Neuron (in vitro differentiated cells): ENCODE measurements around the gene CD2.

Experiments used
- H2AFZ ChIP-seq: one replicate; pipeline ENCODE4 v1.6.1; 2013; ENCODE audit warnings: low read depth, mild to moderate bottlenecking, inconsistent platforms, low read length, moderate library complexity
- H3K27me3 ChIP-seq: one replicate; pipeline ENCODE4 v1.6.1; 2013; ENCODE audit warnings: low read length; ENCODE audit not compliant: insufficient read depth
- H3K36me3 ChIP-seq: one replicate; pipeline ENCODE4 v1.6.1; 2013; ENCODE audit warnings: low read length; ENCODE audit not compliant: insufficient read depth
- H3K4me1 ChIP-seq: one replicate; pipeline ENCODE4 v1.6.1; 2013; ENCODE audit warnings: low read length; ENCODE audit not compliant: insufficient read depth
- H3K4me3 ChIP-seq: 2 replicates; pipeline ENCODE4 v1.5.1; 2013; ENCODE audit warnings: mild to moderate bottlenecking, low read length, moderate library complexity
- H3K9me3 ChIP-seq: one replicate; pipeline ENCODE4 v1.6.1; 2013; ENCODE audit warnings: low read length

The CD2 gene, protein sequence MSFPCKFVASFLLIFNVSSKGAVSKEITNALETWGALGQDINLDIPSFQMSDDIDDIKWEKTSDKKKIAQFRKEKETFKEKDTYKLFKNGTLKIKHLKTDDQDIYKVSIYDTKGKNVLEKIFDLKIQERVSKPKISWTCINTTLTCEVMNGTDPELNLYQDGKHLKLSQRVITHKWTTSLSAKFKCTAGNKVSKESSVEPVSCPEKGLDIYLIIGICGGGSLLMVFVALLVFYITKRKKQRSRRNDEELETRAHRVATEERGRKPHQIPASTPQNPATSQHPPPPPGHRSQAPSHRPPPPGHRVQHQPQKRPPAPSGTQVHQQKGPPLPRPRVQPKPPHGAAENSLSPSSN

DNA sequence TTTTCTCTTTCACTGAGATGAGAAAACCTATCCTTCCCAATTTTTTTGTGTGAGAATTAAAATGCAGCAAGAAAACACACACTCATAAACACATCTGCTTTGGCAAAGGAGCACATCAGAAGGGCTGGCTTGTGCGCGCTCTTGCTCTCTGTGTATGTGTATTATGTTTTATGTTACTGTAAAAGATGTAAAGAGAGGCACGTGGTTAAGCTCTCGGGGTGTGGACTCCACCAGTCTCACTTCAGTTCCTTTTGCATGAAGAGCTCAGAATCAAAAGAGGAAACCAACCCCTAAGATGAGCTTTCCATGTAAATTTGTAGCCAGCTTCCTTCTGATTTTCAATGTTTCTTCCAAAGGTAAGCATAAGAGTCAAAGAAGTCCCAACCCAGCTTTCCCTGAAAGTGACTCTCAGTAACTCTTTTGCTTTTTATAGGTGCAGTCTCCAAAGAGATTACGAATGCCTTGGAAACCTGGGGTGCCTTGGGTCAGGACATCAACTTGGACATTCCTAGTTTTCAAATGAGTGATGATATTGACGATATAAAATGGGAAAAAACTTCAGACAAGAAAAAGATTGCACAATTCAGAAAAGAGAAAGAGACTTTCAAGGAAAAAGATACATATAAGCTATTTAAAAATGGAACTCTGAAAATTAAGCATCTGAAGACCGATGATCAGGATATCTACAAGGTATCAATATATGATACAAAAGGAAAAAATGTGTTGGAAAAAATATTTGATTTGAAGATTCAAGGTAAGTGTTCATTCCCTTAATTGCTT, at the start of gene CD2:
CD2 (plus strand) TSS at position 233 of the 780 bp plus-strand sequence; CDS start at position 296, 63 bp downstream.
- no peak within 1 kb of the TSS for H3K4me3 ChIP-seq
- H2AFZ ChIP-seq = no peak within 1 kb of the TSS
- H3K9me3 ChIP-seq = no peaks in the 10 kb centered on the region
- H3K4me1 ChIP-seq = no peaks in the 10 kb centered on the region
- H3K36me3 ChIP-seq = no peaks in the 10 kb centered on the region
- peaks cover 18% of the 10 kb centered on the region for H3K27me3 ChIP-seq

DNA sequence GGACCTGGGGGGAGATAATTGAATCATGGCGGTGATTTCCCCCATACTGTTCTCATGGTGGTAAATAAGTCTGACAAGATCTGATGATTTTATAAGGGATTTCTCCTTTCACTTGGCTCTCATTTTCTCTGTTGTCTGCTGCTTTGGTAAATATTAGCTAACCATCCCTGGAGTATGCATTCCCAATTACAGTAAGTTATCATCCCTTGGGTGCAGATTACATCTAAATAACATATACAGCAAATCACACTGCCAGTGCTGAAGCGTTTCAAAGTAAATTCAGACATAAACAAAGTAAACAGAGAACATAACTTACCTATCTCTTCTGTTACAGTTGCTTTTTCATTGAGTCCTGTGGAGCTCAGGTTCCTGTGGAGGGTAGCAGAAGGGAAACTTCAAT, 48.1 kb upstream of the CD2 start:
- Histone ChIP-seq H2AFZ (no peak overlapping the region), H3K27me3 (no peaks in the 10 kb centered on the region), H3K9me3 (no peaks in the 10 kb centered on the region), H3K36me3 (no peaks in the 10 kb centered on the region), H3K4me3 (no peak overlapping the region), H3K4me1 (peaks cover 6% of the 10 kb centered on the region)

DNA sequence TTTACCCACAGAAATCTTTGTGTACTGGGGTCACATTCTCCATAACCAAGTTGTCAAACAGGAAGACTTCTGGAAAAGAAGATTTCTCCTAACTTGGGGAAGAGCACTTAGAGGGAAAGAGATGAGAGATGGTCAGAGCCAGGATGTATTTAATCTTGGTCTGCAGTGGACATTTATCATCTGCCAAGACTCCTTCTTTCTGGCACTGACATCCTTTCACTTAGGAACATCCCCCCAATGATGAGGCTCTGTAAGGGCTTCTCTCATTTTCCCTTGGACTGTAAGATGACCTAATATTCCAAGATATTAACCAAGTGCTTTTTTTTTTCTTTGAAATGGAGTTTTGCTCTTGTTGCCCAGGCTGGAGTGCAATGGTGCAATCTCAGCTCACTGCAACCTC, 47.4 kb upstream of the CD2 start:
- Histone ChIP-seq H3K4me3 (no peak overlapping the region), H3K36me3 (no peaks in the 10 kb centered on the region), H2AFZ (no peak overlapping the region), H3K4me1 (peaks cover 6% of the 10 kb centered on the region), H3K27me3 (no peaks in the 10 kb centered on the region), H3K9me3 (no peaks in the 10 kb centered on the region)

DNA sequence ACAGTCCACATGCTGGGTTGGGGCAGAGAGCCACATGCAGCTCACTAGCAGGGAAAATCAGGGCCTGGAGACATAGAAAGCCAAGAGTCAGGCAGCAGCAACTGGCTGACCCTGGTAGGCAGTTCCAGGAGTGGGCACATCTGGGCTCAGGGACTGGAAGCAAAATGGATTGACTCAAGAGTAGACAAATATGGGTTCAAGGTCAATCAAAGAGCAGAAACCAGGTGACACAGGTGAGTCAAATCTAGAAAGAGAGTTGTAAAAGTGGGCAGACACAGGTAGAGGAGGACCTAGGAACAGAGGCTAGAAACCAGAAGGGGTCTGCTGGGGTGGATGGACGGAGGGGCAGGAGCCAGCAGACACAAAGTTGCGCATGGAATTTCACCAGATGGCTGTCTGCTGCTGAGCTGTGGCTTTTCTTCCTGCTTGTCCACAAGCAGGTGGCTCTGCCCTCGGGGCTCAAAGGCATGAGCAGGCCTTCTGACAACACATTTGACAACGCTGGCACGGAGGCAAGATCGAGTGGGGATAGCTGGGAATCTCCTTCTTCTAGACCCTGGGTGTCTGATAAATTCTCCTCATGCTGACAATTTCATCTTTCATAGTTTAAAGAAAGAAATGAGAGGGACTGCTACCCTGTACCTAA, 45.9 kb upstream of the CD2 start:
- H3K9me3 ChIP-seq = no peaks in the 10 kb centered on the region
- H3K27me3 ChIP-seq = no peaks in the 10 kb centered on the region
- no peak overlapping the region for H3K4me3 ChIP-seq
- no peaks in the 10 kb centered on the region for H3K36me3 ChIP-seq
- no peak overlapping the region for H2AFZ ChIP-seq
- H3K4me1 ChIP-seq = peaks cover 6% of the 10 kb centered on the region

DNA sequence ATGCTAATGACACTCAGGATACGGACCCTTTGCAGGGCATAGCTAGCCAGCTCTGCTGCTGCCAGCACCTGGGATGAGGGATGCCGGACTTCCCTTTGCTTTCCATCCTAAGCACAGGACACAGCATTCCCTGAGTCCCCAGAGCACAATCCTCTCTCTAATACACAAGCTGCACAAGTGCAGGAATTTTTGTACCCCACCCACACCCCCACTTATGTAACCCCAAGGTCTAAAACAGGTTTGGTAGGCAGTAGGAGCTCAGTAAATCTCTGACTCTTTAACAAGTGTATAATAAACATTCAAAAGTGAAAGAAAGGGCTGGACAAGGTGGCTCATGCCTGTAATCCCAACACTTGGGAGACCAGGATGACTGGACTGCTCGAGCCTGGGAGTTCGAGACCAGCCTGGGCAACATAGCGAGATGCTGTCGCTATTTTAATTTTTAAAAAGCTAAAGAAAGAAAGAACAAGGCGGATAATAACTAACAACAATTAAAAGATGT, 44.5 kb upstream of the CD2 start:
- no peaks in the 10 kb centered on the region for H3K27me3 ChIP-seq
- H3K36me3 ChIP-seq = no peaks in the 10 kb centered on the region
- H3K4me1 ChIP-seq = peaks cover 6% of the 10 kb centered on the region
- H3K4me3 ChIP-seq = no peak overlapping the region
- no peaks in the 10 kb centered on the region for H3K9me3 ChIP-seq
- no peak overlapping the region for H2AFZ ChIP-seq

DNA sequence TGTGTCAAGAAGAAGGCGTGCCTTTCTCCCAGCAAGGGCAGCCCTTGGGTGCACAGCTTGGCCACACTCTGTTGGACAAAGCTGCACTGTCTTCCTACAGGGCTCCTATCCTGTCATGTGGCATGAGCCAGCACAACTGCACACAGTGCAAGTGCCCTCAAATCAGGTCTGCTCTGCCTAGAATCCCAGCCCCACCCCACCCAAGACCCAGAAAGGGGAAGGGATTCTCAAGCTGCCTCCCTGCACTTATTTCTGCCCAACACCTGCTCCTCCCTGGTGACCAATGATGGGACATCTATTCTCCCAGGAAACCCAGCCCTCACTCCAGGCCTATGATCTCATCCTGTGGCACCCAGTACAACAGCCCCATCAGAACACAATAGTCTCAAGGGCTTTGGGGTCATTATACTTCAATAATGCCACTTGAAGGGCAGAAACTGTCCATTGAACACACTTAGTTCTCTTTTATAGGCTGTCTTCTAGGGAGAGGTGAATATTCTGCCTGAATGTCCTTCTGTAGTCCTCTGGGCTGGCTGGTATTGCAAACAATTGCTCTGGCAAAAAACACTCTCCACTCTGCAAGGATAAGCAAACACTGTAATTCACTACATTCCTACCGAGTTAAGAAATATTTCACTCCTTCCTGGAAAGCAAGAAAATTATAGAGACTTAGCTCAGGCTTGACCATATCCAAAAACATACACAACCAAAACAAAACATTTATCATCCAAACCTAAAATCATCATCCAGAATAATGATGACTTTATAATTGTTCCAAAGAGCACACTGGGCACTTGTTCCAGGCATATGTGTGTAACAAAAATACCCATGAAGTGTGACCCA, 43.6 kb upstream of the CD2 start:
- Histone ChIP-seq H3K4me3 (no peak overlapping the region), H3K9me3 (no peaks in the 10 kb centered on the region), H2AFZ (no peak overlapping the region), H3K27me3 (no peaks in the 10 kb centered on the region), H3K36me3 (no peaks in the 10 kb centered on the region), H3K4me1 (peaks cover 6% of the 10 kb centered on the region)

DNA sequence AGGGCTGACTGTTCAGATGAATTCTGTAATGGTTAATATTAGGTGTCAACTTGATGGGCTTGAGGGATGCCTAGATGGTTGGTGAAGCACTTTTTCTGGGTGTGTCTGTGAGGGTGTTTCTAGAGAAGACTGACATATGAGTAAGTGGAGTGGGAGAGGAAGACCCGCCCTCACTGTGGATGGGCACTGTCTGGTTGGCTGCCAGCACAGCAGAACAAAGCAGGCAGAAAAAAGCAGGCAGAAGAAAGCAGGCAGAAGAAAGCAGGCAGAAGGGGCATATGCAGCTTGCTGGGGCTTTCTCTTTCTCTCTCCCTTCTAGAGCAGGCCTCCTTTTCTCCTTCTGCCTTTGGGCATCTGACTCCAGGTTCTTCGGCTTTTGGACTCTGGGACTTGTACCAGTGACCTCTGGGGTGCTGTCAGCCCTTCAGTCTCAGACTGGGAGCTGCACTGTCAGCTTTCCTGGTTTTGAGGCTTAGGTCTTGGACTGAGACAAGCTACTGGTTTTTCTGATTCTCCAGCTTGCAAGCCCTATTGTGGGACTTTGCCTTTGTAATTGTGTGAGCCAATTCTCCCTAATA, 42.9 kb upstream of the CD2 start:
- H3K4me3 ChIP-seq = no peak overlapping the region
- H2AFZ ChIP-seq = no peak overlapping the region
- no peaks in the 10 kb centered on the region for H3K36me3 ChIP-seq
- H3K27me3 ChIP-seq = no peaks in the 10 kb centered on the region
- H3K4me1 ChIP-seq = peaks cover 6% of the 10 kb centered on the region
- no peaks in the 10 kb centered on the region for H3K9me3 ChIP-seq

DNA sequence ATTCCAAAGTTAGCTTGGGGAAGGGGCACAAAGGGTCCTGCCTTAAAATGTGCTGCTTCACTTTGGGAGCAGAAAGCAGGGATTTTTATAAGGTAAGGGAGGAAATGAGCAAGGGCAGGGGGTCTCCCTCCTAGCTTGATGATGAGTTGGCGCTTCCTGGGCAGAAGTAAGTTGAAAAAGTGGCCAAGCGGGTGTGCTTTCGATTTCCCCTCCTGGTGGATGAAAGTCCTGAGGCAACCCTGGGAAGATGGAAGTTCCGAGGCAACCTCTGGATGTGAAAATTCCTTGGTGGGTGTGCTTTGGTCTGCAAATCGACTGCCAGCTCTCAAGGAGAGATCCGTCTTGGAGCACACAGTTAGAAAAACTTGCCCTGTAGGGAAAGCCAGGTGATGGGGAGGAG, 41.7 kb upstream of the CD2 start:
- no peaks in the 10 kb centered on the region for H3K36me3 ChIP-seq
- H3K27me3 ChIP-seq = no peaks in the 10 kb centered on the region
- H3K4me3 ChIP-seq = no peak overlapping the region
- peaks cover 6% of the 10 kb centered on the region for H3K4me1 ChIP-seq
- H2AFZ ChIP-seq = no peak overlapping the region
- H3K9me3 ChIP-seq = no peaks in the 10 kb centered on the region

DNA sequence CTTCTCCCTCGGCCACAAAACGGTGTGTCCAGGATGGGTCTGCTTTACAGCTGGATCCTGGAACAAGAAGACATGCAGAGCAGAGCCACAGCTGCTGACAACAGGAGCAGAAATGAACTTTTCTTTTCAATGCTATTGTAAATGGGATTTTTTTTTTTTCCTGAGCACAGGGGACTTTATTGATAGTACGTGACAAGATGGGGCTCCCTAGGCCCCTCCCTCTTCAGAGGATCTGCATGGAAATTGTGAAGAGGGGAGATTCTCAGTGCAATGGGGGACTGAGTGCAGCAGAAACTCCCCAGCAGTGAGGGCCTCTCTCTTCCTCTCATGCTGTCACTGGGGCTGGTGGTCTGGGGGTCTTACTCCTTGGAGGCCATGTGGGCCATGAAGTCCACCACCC, 40.8 kb upstream of the CD2 start:
- no peak overlapping the region for H2AFZ ChIP-seq
- H3K27me3 ChIP-seq = no peaks in the 10 kb centered on the region
- H3K4me3 ChIP-seq = no peak overlapping the region
- H3K36me3 ChIP-seq = no peaks in the 10 kb centered on the region
- peaks cover 6% of the 10 kb centered on the region for H3K4me1 ChIP-seq
- no peaks in the 10 kb centered on the region for H3K9me3 ChIP-seq

DNA sequence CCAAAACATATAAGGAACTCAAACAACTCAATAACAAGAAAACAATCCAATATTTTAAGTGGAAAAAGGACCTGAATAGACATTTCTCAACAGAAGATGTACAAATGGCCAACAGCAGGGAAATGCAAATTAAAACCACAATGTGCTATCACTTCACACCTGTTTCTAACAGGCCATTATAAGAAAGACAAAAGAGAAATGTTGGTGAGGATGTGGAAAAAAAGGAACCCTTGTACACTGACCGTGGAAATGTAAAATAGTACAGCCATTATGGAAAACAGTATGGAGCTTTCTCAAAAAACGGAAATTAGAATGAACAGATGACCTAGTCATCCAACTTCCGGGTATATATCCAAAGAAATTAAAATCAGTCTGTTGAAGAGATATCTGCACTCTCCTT, 37.8 kb upstream of the CD2 start:
- Histone ChIP-seq H3K9me3 (no peaks in the 10 kb centered on the region), H3K36me3 (no peaks in the 10 kb centered on the region), H3K4me1 (no peaks in the 10 kb centered on the region), H3K27me3 (no peaks in the 10 kb centered on the region), H2AFZ (no peak overlapping the region), H3K4me3 (no peak overlapping the region)

DNA sequence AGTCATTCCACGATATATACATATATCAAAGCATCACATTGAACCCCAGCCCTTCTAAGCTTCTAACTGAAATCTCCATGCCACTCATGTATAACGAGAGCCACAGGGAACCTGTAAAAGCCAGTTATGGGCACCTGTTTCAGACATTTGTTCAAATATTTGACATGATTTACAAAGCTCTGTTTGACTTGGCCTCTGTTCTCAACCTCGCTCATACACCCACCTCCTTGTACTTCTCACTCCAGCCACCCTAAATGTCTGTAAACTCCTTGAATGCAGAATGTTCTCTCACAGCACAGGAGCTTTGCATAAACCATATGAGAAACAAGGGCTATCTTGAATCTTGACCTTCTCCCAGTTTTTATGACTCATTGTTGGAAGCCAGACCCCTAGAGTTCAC, 36.9 kb upstream of the CD2 start:
- H3K27me3 ChIP-seq = no peaks in the 10 kb centered on the region
- H3K9me3 ChIP-seq = no peaks in the 10 kb centered on the region
- H2AFZ ChIP-seq = no peak overlapping the region
- H3K4me1 ChIP-seq = no peaks in the 10 kb centered on the region
- no peaks in the 10 kb centered on the region for H3K36me3 ChIP-seq
- no peak overlapping the region for H3K4me3 ChIP-seq

DNA sequence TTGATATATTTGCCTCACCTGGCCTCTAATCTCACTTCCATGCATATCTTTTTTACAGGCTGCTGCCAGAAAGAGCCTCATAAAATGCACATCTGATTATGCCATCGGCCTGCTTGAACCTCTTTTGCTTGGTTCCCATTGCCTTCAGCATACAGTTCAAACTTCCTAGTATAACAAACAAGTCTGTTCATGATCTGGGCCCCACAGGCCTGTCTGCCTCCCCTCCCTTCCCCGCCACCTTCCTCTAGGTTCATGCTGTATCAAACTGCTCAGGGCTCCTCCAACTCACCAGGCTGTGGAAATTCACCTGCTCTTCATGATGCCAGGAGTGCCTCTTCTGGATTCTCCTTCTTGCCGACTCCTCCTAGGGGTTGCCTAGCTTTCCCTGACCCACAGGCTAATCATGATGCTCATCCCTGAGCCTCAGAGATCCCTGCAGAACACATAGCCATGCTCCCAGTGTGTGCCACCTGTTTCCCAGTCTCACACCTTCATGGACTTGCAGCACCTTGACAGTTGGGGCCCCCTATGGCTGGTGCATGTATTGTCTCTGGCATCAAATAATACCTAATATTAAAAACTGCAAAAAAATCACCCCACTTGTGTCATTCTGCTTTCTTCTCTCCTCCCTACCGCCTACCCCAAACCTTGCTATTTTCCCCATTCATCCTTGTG, 33.7 kb upstream of the CD2 start:
- Histone ChIP-seq H3K27me3 (no peaks in the 10 kb centered on the region), H3K4me1 (no peaks in the 10 kb centered on the region), H3K36me3 (no peaks in the 10 kb centered on the region), H3K4me3 (no peak overlapping the region), H3K9me3 (no peaks in the 10 kb centered on the region), H2AFZ (no peak overlapping the region)
